OCI-LY7 (cell line): ENCODE measurements around the gene CTNNBIP1.

Experiments
- CTCF ChIP-seq: fragments of 200-600 bp; sonication (generic); conservative IDR thresholded peaks from 2 replicates; pipeline ENCODE4 v1.5.1; 2014; ENCODE audit warnings: mild to moderate bottlenecking, antibody characterized with exemption, low read length, moderate library complexity, mixed read lengths
- EZH2phosphoT487 ChIP-seq: fragments of 200-600 bp; sonication (generic); IDR thresholded peaks from 2 replicates; pipeline ENCODE4 v1.6.1; 2018; ENCODE audit warnings: low read depth, borderline replicate concordance, mild to moderate bottlenecking, mixed run types, antibody characterized with exemption, low read length, moderate library complexity, mixed read lengths

- TF ChIP-seq CTCF (peak; percentile 61), EZH2phosphoT487 (no peak)
Measured at GRCh38 chr1:9861360-9861759, 48.7 kb downstream of the CTNNBIP1 start.
